Osteoblast (primary cell): ENCODE measurements around the gene HDAC4. TPM values are rescaled to one million over a fixed set of nuclear protein-coding genes. Genes with fewer than 3 reads are reported as not detected.

Experiments used
- DNase-seq: peaks from one replicate; pipeline ENCODE4 v3.0.0; 2011; ENCODE audit warnings: low spot score, mixed read lengths; ENCODE audit not compliant: insufficient read length; ENCODE audit errors: missing footprints
- H2AFZ ChIP-seq: 2 replicates; pipeline ENCODE4 v1.6.0; 2011; ENCODE audit warnings: mild to moderate bottlenecking, low read length
- H3K27ac ChIP-seq: 2 replicates; pipeline ENCODE4 v1.5.1; 2011; ENCODE audit warnings: mild to moderate bottlenecking, low read depth, low read length, moderate library complexity
- H3K27me3 ChIP-seq: 2 replicates; pipeline ENCODE4 v1.6.0; 2012; ENCODE audit warnings: mild to moderate bottlenecking, control low read depth, inconsistent platforms, low read length, moderate library complexity; ENCODE audit not compliant: insufficient read depth
- H3K36me3 ChIP-seq: 2 replicates; pipeline ENCODE4 v1.5.1; 2011; ENCODE audit warnings: mild to moderate bottlenecking, low read length, control low read depth, moderate library complexity; ENCODE audit not compliant: insufficient read depth
- H3K4me1 ChIP-seq: 2 replicates; pipeline ENCODE4 v1.5.1; 2011; ENCODE audit warnings: mild to moderate bottlenecking, low read length, control low read depth, moderate library complexity; ENCODE audit not compliant: insufficient read depth
- H3K4me2 ChIP-seq: 2 replicates; pipeline ENCODE4 v1.6.0; 2011; ENCODE audit warnings: mild to moderate bottlenecking, low read length; ENCODE audit not compliant: insufficient read depth
- H3K4me3 ChIP-seq: fragments of 200-600 bp; sonication (generic); 3 replicates; pipeline ENCODE4 v1.5.1; 2012; ENCODE audit warnings: mild to moderate bottlenecking, low read length, inconsistent platforms; ENCODE audit not compliant: insufficient read depth
- H3K79me2 ChIP-seq: 2 replicates; pipeline ENCODE4 v1.6.0; 2012; ENCODE audit warnings: mild to moderate bottlenecking, low read length, control low read depth, inconsistent platforms; ENCODE audit not compliant: insufficient read depth
- H3K9me3 ChIP-seq: 2 replicates; pipeline ENCODE4 v1.5.1; 2011; ENCODE audit warnings: low read depth, low read length, control low read depth
- H4K20me1 ChIP-seq: 2 replicates; pipeline ENCODE4 v1.6.0; 2012; ENCODE audit warnings: mild to moderate bottlenecking, low read length, control low read depth; ENCODE audit not compliant: insufficient read depth
- CTCF ChIP-seq: IDR thresholded peaks from 2 replicates; pipeline ENCODE4 v1.5.1; 2011; ENCODE audit warnings: mild to moderate bottlenecking, low read depth, low read length, moderate library complexity; ENCODE audit errors: extremely low read depth
- total RNA-seq: library from RNA; depleted of rRNA; stranded (reverse); fragments of >200 nt; gene quantifications from 2 replicates; pipeline ENCODE4 v1.2.3, GENCODE V29; 2012

HDAC4 gene
- total RNA-seq, 1 donor = 30.8 TPM

- no peak overlapping the region for H3K4me3 ChIP-seq
- H3K4me1 ChIP-seq = no peaks in the 10 kb centered on the region
- H3K9me3 ChIP-seq = no peaks in the 10 kb centered on the region
- H3K27me3 ChIP-seq = no peaks in the 10 kb centered on the region
- no peaks in the 10 kb centered on the region for H3K79me2 ChIP-seq
- no peak for DNase-seq
- no peak overlapping the region for H3K4me2 ChIP-seq
- H3K36me3 ChIP-seq = no peaks in the 10 kb centered on the region
- no peaks in the 10 kb centered on the region for H4K20me1 ChIP-seq
- no peak overlapping the region for H3K27ac ChIP-seq
- TF ChIP-seq CTCF = no peak
- no peak overlapping the region for H2AFZ ChIP-seq
These were observed 307.3 kb downstream of the HDAC4 start for GRCh38 chr2:239093542-239093941.

- Histone ChIP-seq H3K4me2 (no peak overlapping the region), H3K27me3 (no peaks in the 10 kb centered on the region), H3K27ac (no peak overlapping the region), H3K4me3 (no peak overlapping the region), H3K36me3 (no peaks in the 10 kb centered on the region), H3K9me3 (no peaks in the 10 kb centered on the region), H4K20me1 (no peaks in the 10 kb centered on the region), H2AFZ (no peak overlapping the region), H3K79me2 (no peaks in the 10 kb centered on the region), H3K4me1 (no peaks in the 10 kb centered on the region)
- no peak for DNase-seq
- no peak for TF ChIP-seq CTCF
These were observed 308.1 kb downstream of the HDAC4 start for GRCh38 chr2:239092571-239093294.

GRCh38 chr2:239089884-239090283 lies 310.9 kb downstream of the HDAC4 start:
- no peak overlapping the region for H2AFZ ChIP-seq
- no peak overlapping the region for H3K4me2 ChIP-seq
- H3K36me3 ChIP-seq = no peaks in the 10 kb centered on the region
- H3K4me1 ChIP-seq = no peaks in the 10 kb centered on the region
- H3K9me3 ChIP-seq = no peaks in the 10 kb centered on the region
- DNase-seq = no peak
- no peaks in the 10 kb centered on the region for H4K20me1 ChIP-seq
- H3K27me3 ChIP-seq = no peaks in the 10 kb centered on the region
- no peaks in the 10 kb centered on the region for H3K79me2 ChIP-seq
- no peak for TF ChIP-seq CTCF
- no peak overlapping the region for H3K27ac ChIP-seq
- H3K4me3 ChIP-seq = no peak overlapping the region

DNA sequence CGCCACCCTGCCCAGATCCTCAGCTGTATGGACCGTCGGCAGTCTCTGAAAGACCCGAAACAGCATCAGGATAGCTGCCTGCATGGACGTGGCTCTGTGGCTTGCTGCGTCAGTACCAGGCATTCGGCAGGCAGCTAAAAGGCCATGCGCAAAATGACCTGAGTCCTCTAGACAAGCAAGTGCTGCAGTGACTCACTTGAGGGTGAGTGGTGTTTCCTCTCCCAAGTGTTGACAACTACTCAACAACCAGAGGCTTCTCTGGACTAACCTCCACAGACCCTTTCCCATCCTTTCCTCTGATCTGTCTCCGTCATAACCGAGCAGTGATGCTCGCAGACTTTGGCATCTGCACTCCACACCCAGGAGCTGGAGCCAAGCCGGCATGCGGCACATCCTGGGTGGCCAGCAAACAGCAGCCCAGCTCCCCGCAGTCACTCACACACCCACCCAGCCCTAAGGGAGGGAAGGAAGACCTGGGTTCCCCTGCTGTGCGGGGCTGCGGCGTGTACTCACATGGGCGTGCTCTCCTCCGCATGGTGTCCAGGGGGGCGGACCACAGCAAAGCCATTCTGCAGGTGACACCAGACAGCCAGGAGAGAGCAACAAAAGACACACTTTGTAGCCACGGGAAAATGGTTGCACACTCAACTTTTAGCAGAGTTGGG lies 313.6 kb downstream of the HDAC4 start:
- Histone ChIP-seq H3K36me3 (no peaks in the 10 kb centered on the region), H3K9me3 (no peaks in the 10 kb centered on the region), H4K20me1 (no peaks in the 10 kb centered on the region), H3K4me2 (no peak overlapping the region), H3K4me1 (no peaks in the 10 kb centered on the region), H3K27ac (no peak overlapping the region), H3K79me2 (no peaks in the 10 kb centered on the region), H3K4me3 (no peak overlapping the region), H3K27me3 (no peaks in the 10 kb centered on the region), H2AFZ (no peak overlapping the region)
- no peak for TF ChIP-seq CTCF
- no peak for DNase-seq
